HCT116 (cell line): ENCODE results near the gene FUT6. TPM values are rescaled to one million over a fixed set of nuclear protein-coding genes. Genes with fewer than 3 reads are reported as not detected.

ENCODE experiments used
- ATF3 ChIP-seq: IDR thresholded peaks from 2 replicates; pipeline ENCODE4 v1.6.1; 2012
- CTCF ChIP-seq, 3 experiments: fragments of 200-600 bp in 1 of 3; sonication (generic) in 1 of 3; IDR thresholded peaks in 2 of 3; conservative IDR thresholded peaks in 1 of 3; 2 replicates each; pipeline ENCODE4 v1.5.1; 2012 to 2017; ENCODE audit warnings: low read depth in 2 of 3, low read length in 2 of 3, antibody characterized with exemption in 1 of 3, borderline replicate concordance in 1 of 3, control low read depth in 1 of 3, mild to moderate bottlenecking in 1 of 3, mixed read lengths in 1 of 3, mixed run types in 1 of 3, moderate library complexity in 1 of 3; ENCODE audit not compliant: insufficient read depth in 1 of 3
- EGR1 ChIP-seq: IDR thresholded peaks from 2 replicates; pipeline ENCODE4 v1.6.1; 2012; ENCODE audit warnings: low read depth
- FOSL1 ChIP-seq: IDR thresholded peaks from 2 replicates; pipeline ENCODE4 v1.6.1; 2012; ENCODE audit warnings: low read depth
- JUND ChIP-seq: IDR thresholded peaks from 2 replicates; pipeline ENCODE4 v1.6.1; 2012
- POLR2A ChIP-seq: IDR thresholded peaks from 2 replicates; pipeline ENCODE4 v1.7.0; 2011; ENCODE audit warnings: borderline replicate concordance; ENCODE audit not compliant: insufficient read depth, insufficient read length; ENCODE audit errors: extremely low read depth
- RAD21 ChIP-seq: IDR thresholded peaks from 2 replicates; pipeline ENCODE4 v1.6.1; 2012; ENCODE audit warnings: low read depth, mild to moderate bottlenecking
- REST ChIP-seq: IDR thresholded peaks from 2 replicates; pipeline ENCODE4 v1.6.1; 2012; ENCODE audit warnings: low read depth
- YY1 ChIP-seq: IDR thresholded peaks from 2 replicates; pipeline ENCODE4 v1.6.1; 2011; ENCODE audit warnings: low read length, low read depth, moderate library complexity, mild to moderate bottlenecking; ENCODE audit not compliant: insufficient replicate concordance; ENCODE audit errors: extremely low read depth
- total RNA-seq: library from RNA; stranded (reverse); gene quantifications from one replicate; pipeline ENCODE4 v1.2.1, GENCODE V29; 2021; ENCODE audit not compliant: unreplicated experiment

FUT6 gene
- total RNA-seq, 1 experiment from 2014 or later = not detected

- TF ChIP-seq REST = no peak
- no peak for TF ChIP-seq FOSL1
- no peak for TF ChIP-seq EGR1
- no peak for TF ChIP-seq RAD21
- TF ChIP-seq ATF3 = no peak
- TF ChIP-seq CTCF (IDR thresholded peaks at IDR 0.05 in 2 of 3, conservative IDR thresholded peaks at IDR 0.05 in 1 of 3; ENCODE audit: borderline replicate concordance in 1 of 3, insufficient read depth in 1 of 3, low read depth in 2 of 3, low read length in 2 of 3) = no peak
- no peak for TF ChIP-seq JUND
- TF ChIP-seq POLR2A = no peak
- no peak for TF ChIP-seq YY1
- TF ChIP-seq, all 23 proteins: peak for 0
Measured at GRCh38 chr19:5795382-5795919, 44.1 kb downstream of the FUT6 start (continued).
